Measurements from ENCODE around the gene LARP1.

The LARP1 gene

GRCh38 chr5:154857530-154858296 lies 102.5 kb downstream of the LARP1 start:
- Histone ChIP-seq H3K18ac (ENCODE audit: low read length) (peak overlapping the region; percentile 21), H3K27me3 (ENCODE audit: insufficient read depth, low read length) (no peaks in the 10 kb centered on the region), H3K79me1 (ENCODE audit: low read length) (peaks cover 15% of the 10 kb centered on the region), H3K4me3 (ENCODE audit: low read depth, low read length) (peak overlapping the region; percentile 81), H3K36me3 (ENCODE audit: control insufficient read depth in 1 of 2, insufficient read depth in 2 of 2, low read length in 2 of 2) (no peaks in the 10 kb centered on the region), H3K9me3 (ENCODE audit: insufficient read depth, low read depth, low read length) (no peaks in the 10 kb centered on the region), H3K4me1 (ENCODE audit: control insufficient read depth in 1 of 2, insufficient read depth in 2 of 2, low read length in 2 of 2) (peaks cover 4 to 7% of the 10 kb centered on the region in 2 experiments), H3K14ac (ENCODE audit: low read length) (peak overlapping the region; percentile 69), H3K9ac (ENCODE audit: low read length) (peak overlapping the region; percentile 94), H4K12ac (ENCODE audit: low read depth, low read length) (peak overlapping the region; percentile 37), H2BK5ac (ENCODE audit: low read depth, low read length, poor library complexity) (peak overlapping the region; percentile 87), H3K27ac (ENCODE audit: low read depth, low read length) (peak overlapping the region; percentile 98), H2AFZ (ENCODE audit: insufficient read depth, low read length, poor library complexity) (peak overlapping the region; percentile 65), H2AK5ac (ENCODE audit: low read length) (no peak overlapping the region), H3K4me2 (ENCODE audit: low read length) (peak overlapping the region; percentile 81), H3K23ac (ENCODE audit: low read length) (no peak overlapping the region), H4K8ac (ENCODE audit: low read depth, low read length) (peak overlapping the region; percentile 73), H4K91ac (ENCODE audit: low read depth, low read length) (peak overlapping the region; percentile 61), H2BK12ac (ENCODE audit: low read length) (no peak overlapping the region), H3K79me2 (ENCODE audit: control insufficient read depth, insufficient read depth, low read length, poor library complexity) (peaks cover 5% of the 10 kb centered on the region), H3K4ac (ENCODE audit: low read depth, low read length) (peak overlapping the region; percentile 22), H2BK120ac (ENCODE audit: insufficient read depth, low read length, poor library complexity) (peak overlapping the region; percentile 57)
- peak; percentile 86 to 94 for DNase-seq
- WGBS (ENCODE audit: extremely low coverage, insufficient coverage, insufficient read length): no CpG with 5 or more reads among the region's 59 CpGs

GRCh38 chr5:154858297-154858971 lies 103.3 kb downstream of the LARP1 start, which contains the start of gene CNOT8:
TSS of gene CNOT8 (plus strand) at chr5:154858627. CDS start at chr5:154863279, 4,652 bp downstream.
- no peaks in the 10 kb centered on the region for H3K9me3 ChIP-seq (ENCODE audit: insufficient read depth, low read depth, low read length)

GRCh38 chr5:154858972-154859871 lies 104.0 kb downstream of the LARP1 start:
- Histone ChIP-seq H3K9me3 (ENCODE audit: insufficient read depth, low read depth, low read length) (no peaks in the 10 kb centered on the region), H3K4me2 (ENCODE audit: low read length) (peak overlapping the region; percentile 64), H3K36me3 (ENCODE audit: control insufficient read depth in 1 of 2, insufficient read depth in 2 of 2, low read length in 2 of 2) (peaks cover 4 to 7% of the 10 kb centered on the region in 2 experiments), H3K9ac (ENCODE audit: low read length) (peak overlapping the region; percentile 75), H3K14ac (ENCODE audit: low read length) (no peak overlapping the region), H4K12ac (ENCODE audit: low read depth, low read length) (peak overlapping the region; percentile 52), H3K79me1 (ENCODE audit: low read length) (peaks cover 15% of the 10 kb centered on the region), H2BK12ac (ENCODE audit: low read length) (no peak overlapping the region), H2AFZ (ENCODE audit: insufficient read depth, low read length, poor library complexity) (no peak overlapping the region), H3K27ac (ENCODE audit: low read depth, low read length) (no peak overlapping the region), H2BK5ac (ENCODE audit: low read depth, low read length, poor library complexity) (no peak overlapping the region), H4K8ac (ENCODE audit: low read depth, low read length) (peak overlapping the region; percentile 33), H3K4me3 (ENCODE audit: low read depth, low read length) (peak overlapping the region; percentile 81), H3K4ac (ENCODE audit: low read depth, low read length) (peak overlapping the region; percentile 56), H3K18ac (ENCODE audit: low read length) (no peak overlapping the region), H3K4me1 (ENCODE audit: control insufficient read depth in 1 of 2, insufficient read depth in 2 of 2, low read length in 2 of 2) (peaks cover 4 to 7% of the 10 kb centered on the region in 2 experiments), H2BK120ac (ENCODE audit: insufficient read depth, low read length, poor library complexity) (no peak overlapping the region), H4K91ac (ENCODE audit: low read depth, low read length) (no peak overlapping the region), H3K27me3 (ENCODE audit: insufficient read depth, low read length) (no peaks in the 10 kb centered on the region), H3K79me2 (ENCODE audit: control insufficient read depth, insufficient read depth, low read length, poor library complexity) (peaks cover 5% of the 10 kb centered on the region), H2AK5ac (ENCODE audit: low read length) (no peak overlapping the region), H3K23ac (ENCODE audit: low read length) (no peak overlapping the region)
- whole genome bisulfite sequencing (ENCODE audit: extremely low coverage, insufficient coverage, insufficient read length): no CpG with 5 or more reads among the region's 26 CpGs
- peak in 1 of 2 donors; percentile 36 for DNase-seq

More at GRCh38 chr5:154858297-154858971, 103.3 kb downstream of the LARP1 start, which contains the start of gene CNOT8:
- Histone ChIP-seq H2AFZ (ENCODE audit: insufficient read depth, low read length, poor library complexity) (peak within 1 kb of the TSS; percentile 65), H3K27me3 (ENCODE audit: insufficient read depth, low read length) (no peaks in the 10 kb centered on the region), H3K18ac (ENCODE audit: low read length) (peak within 1 kb of the TSS; percentile 56), H2AK5ac (ENCODE audit: low read length) (no peak within 1 kb of the TSS), H4K8ac (ENCODE audit: low read depth, low read length) (peak within 1 kb of the TSS; percentile 75), H3K79me2 (ENCODE audit: control insufficient read depth, insufficient read depth, low read length, poor library complexity) (peaks cover 5% of the 10 kb centered on the region), H3K23ac (ENCODE audit: low read length) (no peak within 1 kb of the TSS), H3K14ac (ENCODE audit: low read length) (peak within 1 kb of the TSS; percentile 69), H3K79me1 (ENCODE audit: low read length) (peaks cover 15% of the 10 kb centered on the region), H2BK120ac (ENCODE audit: insufficient read depth, low read length, poor library complexity) (peak within 1 kb of the TSS; percentile 57), H3K4me1 (ENCODE audit: control insufficient read depth in 1 of 2, insufficient read depth in 2 of 2, low read length in 2 of 2) (peaks cover 4 to 7% of the 10 kb centered on the region in 2 experiments), H4K91ac (ENCODE audit: low read depth, low read length) (peak within 1 kb of the TSS; percentile 64), H3K4me3 (ENCODE audit: low read depth, low read length) (peak within 1 kb of the TSS; percentile 81), H3K4me2 (ENCODE audit: low read length) (peak within 1 kb of the TSS; percentile 81), H3K27ac (ENCODE audit: low read depth, low read length) (peak within 1 kb of the TSS; percentile 98), H3K9ac (ENCODE audit: low read length) (peak within 1 kb of the TSS; percentile 94), H3K4ac (ENCODE audit: low read depth, low read length) (peak within 1 kb of the TSS; percentile 56), H2BK5ac (ENCODE audit: low read depth, low read length, poor library complexity) (peak within 1 kb of the TSS; percentile 87), H3K36me3 (ENCODE audit: control insufficient read depth in 1 of 2, insufficient read depth in 2 of 2, low read length in 2 of 2) (peaks cover 2 to 4% of the 10 kb centered on the region in 2 experiments), H4K12ac (ENCODE audit: low read depth, low read length) (peak within 1 kb of the TSS; percentile 52), H2BK12ac (ENCODE audit: low read length) (no peak within 1 kb of the TSS)
- peak; percentile 90 to 95 for DNase-seq
- no CpG with 5 or more reads among the region's 65 CpGs for whole genome bisulfite sequencing (ENCODE audit: extremely low coverage, insufficient coverage, insufficient read length)

DNA sequence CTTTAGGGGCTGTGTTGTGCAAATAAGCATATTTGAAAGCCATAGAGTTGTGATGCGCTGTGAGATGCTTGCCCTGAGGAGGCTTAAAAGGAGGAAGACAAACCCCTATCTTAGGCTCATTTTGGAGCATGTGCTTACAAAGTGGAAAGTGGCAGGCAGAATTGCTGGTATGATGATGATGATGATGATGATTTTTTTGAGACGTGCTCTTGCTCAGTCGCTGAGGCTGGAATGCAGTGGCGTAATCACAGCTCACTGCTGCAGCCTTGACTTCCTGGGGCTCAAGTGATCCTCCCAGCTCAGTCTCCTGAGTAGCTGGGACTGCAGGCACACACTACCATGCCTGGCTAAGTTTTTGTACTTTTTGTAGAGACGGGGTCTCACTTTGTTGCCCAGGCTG lies 104.9 kb downstream of the LARP1 start:
- H3K4me3 ChIP-seq (ENCODE audit: low read depth, low read length): no peak overlapping the region
- H4K91ac ChIP-seq (ENCODE audit: low read depth, low read length): no peak overlapping the region
- no peak overlapping the region for H2BK12ac ChIP-seq (ENCODE audit: low read length)
- peak overlapping the region; percentile 45 for H2AFZ ChIP-seq (ENCODE audit: insufficient read depth, low read length, poor library complexity)
- no peaks in the 10 kb centered on the region for H3K27me3 ChIP-seq (ENCODE audit: insufficient read depth, low read length)
- no peaks in the 10 kb centered on the region for H3K9me3 ChIP-seq (ENCODE audit: insufficient read depth, low read depth, low read length)
- peak; percentile 47 to 82 for DNase-seq
- peak overlapping the region; percentile 65 for H3K4ac ChIP-seq (ENCODE audit: low read depth, low read length)
- H2AK5ac ChIP-seq (ENCODE audit: low read length): no peak overlapping the region
- no CpG with 5 or more reads among the region's 5 CpGs for WGBS (ENCODE audit: extremely low coverage, insufficient coverage, insufficient read length)
- H3K23ac ChIP-seq (ENCODE audit: low read length): no peak overlapping the region
- peaks cover 15% of the 10 kb centered on the region for H3K79me1 ChIP-seq (ENCODE audit: low read length)
- no peak overlapping the region for H3K18ac ChIP-seq (ENCODE audit: low read length)
- H4K12ac ChIP-seq (ENCODE audit: low read depth, low read length): no peak overlapping the region
- H3K27ac ChIP-seq (ENCODE audit: low read depth, low read length): no peak overlapping the region
- no peak overlapping the region for H3K14ac ChIP-seq (ENCODE audit: low read length)
- no peak overlapping the region for H4K8ac ChIP-seq (ENCODE audit: low read depth, low read length)
- peak overlapping the region; percentile 64 for H3K4me2 ChIP-seq (ENCODE audit: low read length)
- H3K79me2 ChIP-seq (ENCODE audit: control insufficient read depth, insufficient read depth, low read length, poor library complexity): peaks cover 5% of the 10 kb centered on the region
- H2BK120ac ChIP-seq (ENCODE audit: insufficient read depth, low read length, poor library complexity): no peak overlapping the region
- H3K4me1 ChIP-seq (ENCODE audit: control insufficient read depth in 1 of 2, insufficient read depth in 2 of 2, low read length in 2 of 2): peaks cover 4 to 7% of the 10 kb centered on the region in 2 experiments
- H3K36me3 ChIP-seq (ENCODE audit: control insufficient read depth in 1 of 2, insufficient read depth in 2 of 2, low read length in 2 of 2): peaks cover 9 to 11% of the 10 kb centered on the region in 2 experiments
- no peak overlapping the region for H3K9ac ChIP-seq (ENCODE audit: low read length)
- no peak overlapping the region for H2BK5ac ChIP-seq (ENCODE audit: low read depth, low read length, poor library complexity)
